ENCODE data around the gene PARK7.
"Not testable (repeated sequence)": the region's sequence is repeated elsewhere in the genome, so short reads cannot be mapped to it uniquely, and the experiment has no call there.

PARK7 gene

GRCh38 chr1:7961216-7962013 lies at the start of gene PARK7:
PARK7 (plus strand) TSS chr1:7961711; CDS start chr1:7962786, 1,075 bp downstream.
- Histone ChIP-seq H3K27ac (peak within 1 kb of the TSS; percentile 87), H3K36me3 (replicated peaks) (peaks cover 28% of the 10 kb centered on the region), H3K27me3 (replicated peaks) (no peaks in the 10 kb centered on the region), H3K4me3 (ENCODE audit: low read depth, low read length) (peak within 1 kb of the TSS; percentile 88)
- in situ Hi-C loops (cut with HindIII; ENCODE audit: low pct_ligation_motif_present, low sequenced_read_pairs): no loop called here
- peak; percentile 72 for TF ChIP-seq CTCF (IDR thresholded peaks at IDR 0.05; ENCODE audit: low read depth, low read length, missing control alignments)
- peak; percentile 99 for DNase-seq

DNA sequence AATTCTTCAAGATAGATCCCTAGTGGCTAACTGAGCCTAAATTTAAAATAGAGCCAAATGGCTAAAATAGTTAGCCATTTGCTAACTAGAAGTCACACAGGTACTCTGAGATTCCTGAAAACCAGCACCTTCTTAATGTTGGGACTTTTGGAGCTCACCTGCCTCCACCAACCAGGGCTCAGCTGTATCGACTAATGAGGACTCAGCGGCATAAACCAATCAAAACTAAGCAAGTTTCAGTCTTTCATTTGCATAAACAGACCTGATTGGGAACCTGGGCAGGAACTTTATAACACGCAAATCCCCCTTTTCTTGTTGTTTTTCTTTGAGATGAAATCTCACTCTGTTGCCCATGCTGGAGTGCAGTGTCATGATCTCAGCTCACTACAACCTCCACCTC lies 49.4 kb upstream of the PARK7 start:
- H3K27ac ChIP-seq: no peak overlapping the region
- DNase-seq: no peak
- no peaks in the 10 kb centered on the region for H3K27me3 ChIP-seq (replicated peaks)
- in situ Hi-C loops (cut with HindIII; ENCODE audit: low pct_ligation_motif_present, low sequenced_read_pairs): no loop called here
- H3K36me3 ChIP-seq (replicated peaks): no peaks in the 10 kb centered on the region
- no peak overlapping the region for H3K4me3 ChIP-seq (ENCODE audit: low read depth, low read length)
- TF ChIP-seq CTCF (IDR thresholded peaks at IDR 0.05; ENCODE audit: low read depth, low read length, missing control alignments): no peak

DNA sequence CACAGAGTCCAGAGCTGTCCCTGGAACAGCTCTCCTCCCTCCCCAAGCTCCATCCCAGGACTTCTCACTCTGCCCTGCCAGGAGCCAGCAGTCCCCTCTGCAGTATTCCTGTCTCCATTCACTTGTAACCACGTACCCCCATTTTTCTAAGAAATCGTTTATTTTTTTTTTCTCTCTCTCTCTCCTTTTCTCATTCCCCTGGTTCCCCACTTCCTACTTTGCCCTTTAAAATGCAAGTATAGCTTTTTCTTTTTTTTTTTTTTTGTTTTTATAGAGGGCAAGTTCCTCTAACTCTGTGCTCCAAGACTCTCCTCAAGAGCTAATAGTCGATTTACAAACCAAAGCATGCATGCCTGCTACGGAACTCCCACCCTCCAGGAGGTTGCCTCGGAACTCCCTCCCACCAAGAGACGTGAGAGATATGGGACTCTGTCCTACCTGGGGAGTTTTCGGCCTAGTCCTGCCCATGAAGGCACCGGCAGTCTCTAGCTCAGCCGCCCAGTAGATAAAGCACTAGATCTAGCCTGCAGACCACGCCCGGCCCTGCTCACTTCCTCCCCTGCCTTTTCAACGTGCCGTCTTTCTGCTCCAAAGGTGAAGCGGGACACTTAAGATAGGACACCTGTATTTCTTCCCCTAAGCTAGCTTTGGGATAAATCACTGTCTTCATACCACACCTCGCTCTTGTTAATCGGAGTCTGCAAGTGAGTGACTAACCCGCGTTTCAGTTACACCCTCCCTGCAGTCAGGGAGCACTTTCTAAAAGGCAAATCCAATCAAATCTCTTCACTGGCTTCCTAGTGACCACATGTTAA lies 48.6 kb upstream of the PARK7 start:
- no peak for TF ChIP-seq CTCF (IDR thresholded peaks at IDR 0.05; ENCODE audit: low read depth, low read length, missing control alignments)
- no peak overlapping the region for H3K4me3 ChIP-seq (ENCODE audit: low read depth, low read length)

DNA sequence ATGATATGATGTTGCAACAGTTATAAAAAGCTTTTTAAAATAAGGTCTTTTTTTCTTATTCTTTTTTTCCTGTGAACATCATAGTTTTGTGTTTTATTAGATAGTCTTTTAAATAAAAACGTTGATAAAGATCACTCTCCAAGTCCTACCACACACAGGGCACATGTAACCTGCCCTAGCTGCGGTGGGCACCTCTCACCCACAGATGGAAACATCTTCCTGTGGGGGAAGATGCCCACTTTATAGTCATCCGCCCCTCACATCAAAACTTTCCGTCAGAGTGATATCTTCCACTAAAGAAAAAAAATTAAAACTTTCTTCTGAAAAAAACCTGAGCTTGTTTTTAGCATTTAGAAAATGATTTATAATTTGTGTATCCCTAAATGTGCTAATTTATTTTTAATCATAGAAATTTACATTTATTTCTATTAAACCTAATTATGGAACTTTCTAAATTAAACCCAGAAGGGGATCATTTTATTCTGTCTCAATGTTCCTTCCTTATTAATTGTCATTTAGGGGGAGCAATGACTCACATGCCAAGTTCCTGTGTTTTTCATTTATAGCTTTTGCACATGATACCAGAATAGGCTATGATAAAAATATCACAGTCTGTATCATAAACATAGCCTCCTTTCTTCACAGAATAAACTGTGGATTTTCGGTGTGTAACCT lies 45.5 kb upstream of the PARK7 start:
- TF ChIP-seq CTCF (IDR thresholded peaks at IDR 0.05; ENCODE audit: low read depth, low read length, missing control alignments): no peak
- in situ Hi-C loops (cut with HindIII; ENCODE audit: low pct_ligation_motif_present, low sequenced_read_pairs): no loop called here
- H3K27me3 ChIP-seq (replicated peaks): no peaks in the 10 kb centered on the region
- H3K4me3 ChIP-seq (ENCODE audit: low read depth, low read length): no peak overlapping the region
- H3K36me3 ChIP-seq (replicated peaks): no peaks in the 10 kb centered on the region
- H3K27ac ChIP-seq: no peak overlapping the region
- DNase-seq: no peak

More for the DNA sequence above, 48.6 kb upstream of the PARK7 start:
- no peak for DNase-seq
- in situ Hi-C loops (cut with HindIII; ENCODE audit: low pct_ligation_motif_present, low sequenced_read_pairs): no loop called here
- no peaks in the 10 kb centered on the region for H3K27me3 ChIP-seq (replicated peaks)
- no peaks in the 10 kb centered on the region for H3K36me3 ChIP-seq (replicated peaks)
- no peak overlapping the region for H3K27ac ChIP-seq

DNA sequence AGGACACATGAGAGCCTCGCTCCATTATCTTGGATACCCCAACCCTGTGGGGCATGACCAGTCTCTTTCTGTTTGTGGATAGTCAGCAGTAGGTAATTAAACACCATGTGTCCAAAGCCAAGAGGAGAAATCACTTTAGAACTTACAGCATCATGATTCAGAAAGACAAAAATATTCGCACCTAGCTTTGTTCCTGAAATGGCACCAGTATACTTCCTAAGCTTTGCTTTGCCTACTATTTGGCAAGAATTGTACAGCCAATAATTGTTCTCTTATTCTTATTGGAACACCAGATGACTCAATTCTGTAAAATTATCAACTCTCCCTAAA lies 45.0 kb upstream of the PARK7 start:
- no peak for DNase-seq
- Histone ChIP-seq H3K36me3 (replicated peaks) (no peaks in the 10 kb centered on the region), H3K27me3 (replicated peaks) (no peaks in the 10 kb centered on the region), H3K4me3 (ENCODE audit: low read depth, low read length) (no peak overlapping the region), H3K27ac (no peak overlapping the region)
- TF ChIP-seq CTCF (IDR thresholded peaks at IDR 0.05; ENCODE audit: low read depth, low read length, missing control alignments): no peak
- in situ Hi-C loops (cut with HindIII; ENCODE audit: low pct_ligation_motif_present, low sequenced_read_pairs): no loop called here

DNA sequence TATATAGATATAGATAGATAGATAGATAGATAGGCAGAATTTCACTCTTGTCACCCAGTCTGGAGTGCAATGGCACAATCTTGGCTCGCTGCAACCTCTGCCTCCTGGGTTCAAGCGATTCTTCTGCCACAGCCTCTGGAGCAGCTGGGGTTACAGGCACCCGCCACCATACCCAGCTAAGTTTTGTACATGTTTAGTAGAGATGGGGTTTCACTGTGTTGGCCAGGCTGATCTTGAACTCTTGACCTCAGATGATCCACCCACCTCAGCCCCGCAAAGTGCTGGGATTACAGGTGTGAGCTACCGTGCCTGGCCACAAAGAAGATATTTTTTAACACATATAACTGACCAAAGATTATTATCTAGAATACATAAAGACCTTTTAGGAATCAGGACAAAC lies 43.5 kb upstream of the PARK7 start:
- H3K4me3 ChIP-seq (ENCODE audit: low read depth, low read length); H3K27me3 ChIP-seq (replicated peaks); in situ Hi-C loops (cut with HindIII; ENCODE audit: low pct_ligation_motif_present, low sequenced_read_pairs); H3K36me3 ChIP-seq (replicated peaks); DNase-seq; H3K27ac ChIP-seq: not testable (repeated sequence)

All from brain microvascular endothelial cell (primary cell).